ENCODE results near the gene APP.

Gene APP

DNA sequence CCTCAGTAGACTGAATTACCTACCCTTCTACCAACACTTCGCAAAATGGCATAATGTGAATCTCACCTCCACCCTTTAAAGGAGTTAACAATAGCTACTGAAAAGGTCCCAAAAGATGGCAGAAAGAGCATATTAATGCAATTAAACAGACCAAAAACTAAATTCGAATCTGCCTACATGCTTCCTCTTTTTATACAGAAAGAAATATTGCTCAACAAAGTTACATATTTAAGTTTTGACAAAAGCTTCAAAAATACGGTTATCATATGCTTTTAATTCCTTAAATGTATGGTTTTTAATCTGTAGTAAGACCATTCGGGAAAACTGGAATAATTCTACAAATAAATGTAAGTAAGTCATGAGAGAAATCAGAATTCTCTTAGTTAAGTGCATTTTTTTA, 2.2 kb downstream of the APP start:
- TF ChIP-seq, protein P1, sequence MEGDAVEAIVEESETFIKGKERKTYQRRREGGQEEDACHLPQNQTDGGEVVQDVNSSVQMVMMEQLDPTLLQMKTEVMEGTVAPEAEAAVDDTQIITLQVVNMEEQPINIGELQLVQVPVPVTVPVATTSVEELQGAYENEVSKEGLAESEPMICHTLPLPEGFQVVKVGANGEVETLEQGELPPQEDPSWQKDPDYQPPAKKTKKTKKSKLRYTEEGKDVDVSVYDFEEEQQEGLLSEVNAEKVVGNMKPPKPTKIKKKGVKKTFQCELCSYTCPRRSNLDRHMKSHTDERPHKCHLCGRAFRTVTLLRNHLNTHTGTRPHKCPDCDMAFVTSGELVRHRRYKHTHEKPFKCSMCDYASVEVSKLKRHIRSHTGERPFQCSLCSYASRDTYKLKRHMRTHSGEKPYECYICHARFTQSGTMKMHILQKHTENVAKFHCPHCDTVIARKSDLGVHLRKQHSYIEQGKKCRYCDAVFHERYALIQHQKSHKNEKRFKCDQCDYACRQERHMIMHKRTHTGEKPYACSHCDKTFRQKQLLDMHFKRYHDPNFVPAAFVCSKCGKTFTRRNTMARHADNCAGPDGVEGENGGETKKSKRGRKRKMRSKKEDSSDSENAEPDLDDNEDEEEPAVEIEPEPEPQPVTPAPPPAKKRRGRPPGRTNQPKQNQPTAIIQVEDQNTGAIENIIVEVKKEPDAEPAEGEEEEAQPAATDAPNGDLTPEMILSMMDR (conservative IDR thresholded peaks at IDR 0.05; ENCODE audit: low read depth): no peak
- no peak overlapping the region for H3K27ac ChIP-seq
- DNase-seq (ENCODE audit: low spot score): no peak
- ChIA-PET CTCF (interaction anchor here (0.5 to 1.4 kb wide), 5 partner anchors 10 to 213 kb away, joined by 3 to 8 read pairs (median 3); no protein-coding TSS in a partner anchor), POLR2A (ENCODE audit: low non-redundant PET) (no interaction called here)

DNA sequence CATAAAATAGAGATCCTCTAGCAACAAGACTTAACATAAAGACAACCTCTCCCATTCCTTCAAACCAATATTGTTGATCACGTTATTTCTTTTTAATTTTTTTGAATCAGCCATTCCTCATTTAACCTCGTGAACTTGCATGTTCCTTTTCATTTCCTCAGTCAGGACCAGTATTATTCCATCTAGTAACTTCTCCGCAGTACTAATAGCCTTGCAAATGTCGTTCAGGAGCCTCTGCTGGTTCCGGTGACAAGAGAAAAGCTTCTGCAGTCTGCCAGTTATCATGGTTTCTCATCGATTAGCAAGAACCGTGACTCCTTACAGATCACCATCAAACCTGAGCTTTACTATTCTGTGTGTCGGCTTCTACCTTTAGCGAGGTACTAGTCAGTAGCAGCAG, 3.0 kb downstream of the APP start:
- CTCF ChIA-PET: no interaction called here
- H3K27ac ChIP-seq: no peak overlapping the region
- TF ChIP-seq, protein P1 (conservative IDR thresholded peaks at IDR 0.05; ENCODE audit: low read depth): no peak
- no peak for DNase-seq (ENCODE audit: low spot score)
- POLR2A ChIA-PET (ENCODE audit: low non-redundant PET): no interaction called here

DNA sequence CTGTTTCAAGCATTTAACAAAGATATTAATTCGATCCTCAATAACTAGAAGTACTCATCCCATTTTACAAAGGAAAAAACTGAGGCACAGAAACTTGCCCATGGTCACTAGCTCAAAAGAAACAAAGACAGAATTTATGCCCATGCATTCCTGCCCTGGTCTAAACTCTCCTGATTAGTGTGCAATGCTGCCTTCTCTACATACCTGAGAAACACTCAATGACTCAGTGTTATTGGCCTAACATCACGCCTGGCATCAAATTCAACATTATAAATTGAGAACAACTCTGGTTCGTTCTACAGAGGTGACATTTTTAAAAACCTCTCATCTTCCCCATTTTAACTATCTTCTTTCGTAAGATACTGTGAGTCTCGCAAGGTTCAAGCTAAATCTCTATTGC, 5.2 kb downstream of the APP start:
- DNase-seq (ENCODE audit: low spot score): peak; percentile 37
- H3K27ac ChIP-seq: no peak overlapping the region
- POLR2A ChIA-PET (ENCODE audit: low non-redundant PET): no interaction called here

DNA sequence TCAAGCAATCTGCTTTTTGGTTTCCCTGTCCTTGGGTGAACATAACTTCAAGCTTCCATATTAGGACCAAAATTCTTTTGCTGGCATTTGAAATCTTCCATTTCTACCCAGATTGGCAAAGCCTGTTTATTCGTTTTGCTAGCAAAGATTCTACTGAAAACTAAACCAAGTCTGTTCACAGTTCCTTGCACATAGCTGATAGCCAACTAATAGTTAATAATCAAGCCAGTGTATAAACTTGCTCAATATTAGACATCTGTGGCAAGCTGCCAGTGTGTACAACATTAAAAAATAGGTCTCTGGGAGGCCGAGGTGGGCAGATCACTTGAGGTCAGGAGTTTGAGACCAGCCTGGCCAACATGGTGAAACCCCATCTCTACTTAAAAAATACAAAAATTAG, 6.3 kb downstream of the APP start:
- no peak overlapping the region for H3K27ac ChIP-seq
- TF ChIP-seq, protein P1 (conservative IDR thresholded peaks at IDR 0.05; ENCODE audit: low read depth): no peak
- ChIA-PET POLR2A (ENCODE audit: low non-redundant PET) (no interaction called here), CTCF (interaction anchor here (0.6 kb wide), 1 partner anchor 1408 kb away, joined by 3 read pairs; no protein-coding TSS in a partner anchor)
- DNase-seq (ENCODE audit: low spot score): no peak

More for the DNA sequence above, 5.2 kb downstream of the APP start:
- CTCF ChIA-PET: interaction anchor here (0.6 to 0.7 kb wide), 2 partner anchors 225 to 567 kb away, joined by 3 to 5 read pairs; no protein-coding TSS in a partner anchor
- TF ChIP-seq, protein P1 (conservative IDR thresholded peaks at IDR 0.05; ENCODE audit: low read depth): no peak

DNA sequence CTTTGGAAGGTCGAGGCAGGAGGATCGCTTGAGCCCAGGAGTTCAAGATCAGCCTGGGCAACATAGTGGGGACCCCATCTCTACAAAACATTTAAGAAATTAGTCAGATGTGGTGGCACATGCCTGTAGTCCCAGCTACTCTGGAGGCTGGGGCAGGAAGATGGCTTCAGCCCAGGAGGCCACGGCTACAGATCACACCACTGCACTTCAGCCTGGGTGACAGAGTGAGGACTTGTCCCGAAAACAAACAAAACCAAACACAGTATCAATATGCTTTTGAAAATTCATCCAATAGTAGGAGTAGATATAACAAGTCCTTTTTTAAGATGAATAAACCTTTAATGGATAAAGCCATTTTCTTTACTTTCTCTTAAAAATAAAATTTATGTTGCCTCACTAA, 8.5 kb downstream of the APP start:
- TF ChIP-seq, protein P1 (conservative IDR thresholded peaks at IDR 0.05; ENCODE audit: low read depth): no peak
- ChIA-PET POLR2A (ENCODE audit: low non-redundant PET) (no interaction called here), CTCF (interaction anchor here (1.3 kb wide), 1 partner anchor 9 kb away, joined by 4 read pairs; the partner anchor contains the start of gene APP)
- no peak overlapping the region for H3K27ac ChIP-seq
- DNase-seq (ENCODE audit: low spot score): no peak

DNA sequence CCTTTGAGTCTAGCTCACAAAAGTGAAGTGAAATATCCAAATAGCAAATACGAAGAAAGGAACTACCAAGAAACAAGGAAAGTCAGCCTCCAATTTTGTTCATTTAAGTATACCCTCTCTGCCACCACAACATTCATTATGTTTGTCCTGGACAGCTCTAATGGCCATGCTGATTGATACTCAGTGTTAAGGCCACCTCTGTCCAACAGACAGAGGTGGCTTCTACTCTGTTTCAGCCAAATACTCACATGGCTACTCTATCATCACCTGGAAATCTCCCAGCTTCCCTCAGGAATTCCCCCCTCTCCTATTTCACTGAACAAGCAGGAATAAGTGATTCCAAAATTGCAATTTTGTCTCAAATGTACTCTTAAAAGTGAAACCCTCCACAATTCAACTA, 10.7 kb downstream of the APP start:
- TF ChIP-seq, protein P1 (conservative IDR thresholded peaks at IDR 0.05; ENCODE audit: low read depth): no peak
- H3K27ac ChIP-seq: no peak overlapping the region

More for the DNA sequence above, 10.7 kb downstream of the APP start:
- POLR2A ChIA-PET (ENCODE audit: low non-redundant PET): no interaction called here
- no peak for DNase-seq (ENCODE audit: low spot score)
- CTCF ChIA-PET: interaction anchor here (1.3 kb wide), 1 partner anchor 11 kb away, joined by 3 read pairs; the partner anchor contains the start of gene APP
